IPS-18c (cell line): ENCODE measurements around the gene SPATA46.
"Not testable (repeated sequence)": the region's sequence is repeated elsewhere in the genome, so short reads cannot be mapped to it uniquely, and the experiment has no call there.

Experiments
- H3K4me3 ChIP-seq: 2 replicates; pipeline ENCODE4 v1.7.0; 2013; ENCODE audit warnings: low read depth, mild to moderate bottlenecking, low read length, moderate library complexity; ENCODE audit not compliant: insufficient read depth
- H3K9me3 ChIP-seq: one replicate; pipeline ENCODE4 v1.6.1; 2013; ENCODE audit warnings: mild to moderate bottlenecking, low read length, moderate library complexity; ENCODE audit not compliant: control insufficient read depth, insufficient read depth

SPATA46 gene, protein sequence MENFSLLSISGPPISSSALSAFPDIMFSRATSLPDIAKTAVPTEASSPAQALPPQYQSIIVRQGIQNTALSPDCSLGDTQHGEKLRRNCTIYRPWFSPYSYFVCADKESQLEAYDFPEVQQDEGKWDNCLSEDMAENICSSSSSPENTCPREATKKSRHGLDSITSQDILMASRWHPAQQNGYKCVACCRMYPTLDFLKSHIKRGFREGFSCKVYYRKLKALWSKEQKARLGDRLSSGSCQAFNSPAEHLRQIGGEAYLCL

DNA sequence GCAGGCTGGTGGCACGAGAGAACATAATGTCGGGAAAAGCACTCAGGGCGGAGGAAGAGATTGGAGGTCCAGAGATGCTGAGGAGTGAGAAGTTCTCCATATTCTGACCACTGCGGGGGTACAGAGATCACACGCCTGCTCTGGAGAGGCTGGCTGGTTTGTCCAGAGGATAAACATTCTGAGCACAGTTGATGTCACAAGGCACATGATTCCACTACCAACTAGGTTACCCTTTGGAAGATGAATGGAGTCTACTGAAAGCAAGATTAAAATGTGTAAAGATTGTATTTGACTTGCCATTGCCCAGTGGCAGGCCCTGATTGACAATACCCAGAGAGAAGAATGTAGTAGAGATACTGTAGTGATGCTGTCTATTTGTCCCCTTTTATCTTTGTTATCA lies at the start of gene SPATA46:
TSS of gene SPATA46 (minus strand) at position 164 of the 400 bp plus-strand sequence. CDS start at position 100, 64 bp downstream.
- H3K4me3 ChIP-seq, result no peak within 1 kb of the TSS
- H3K9me3 ChIP-seq, result no peaks in the 10 kb centered on the region

DNA sequence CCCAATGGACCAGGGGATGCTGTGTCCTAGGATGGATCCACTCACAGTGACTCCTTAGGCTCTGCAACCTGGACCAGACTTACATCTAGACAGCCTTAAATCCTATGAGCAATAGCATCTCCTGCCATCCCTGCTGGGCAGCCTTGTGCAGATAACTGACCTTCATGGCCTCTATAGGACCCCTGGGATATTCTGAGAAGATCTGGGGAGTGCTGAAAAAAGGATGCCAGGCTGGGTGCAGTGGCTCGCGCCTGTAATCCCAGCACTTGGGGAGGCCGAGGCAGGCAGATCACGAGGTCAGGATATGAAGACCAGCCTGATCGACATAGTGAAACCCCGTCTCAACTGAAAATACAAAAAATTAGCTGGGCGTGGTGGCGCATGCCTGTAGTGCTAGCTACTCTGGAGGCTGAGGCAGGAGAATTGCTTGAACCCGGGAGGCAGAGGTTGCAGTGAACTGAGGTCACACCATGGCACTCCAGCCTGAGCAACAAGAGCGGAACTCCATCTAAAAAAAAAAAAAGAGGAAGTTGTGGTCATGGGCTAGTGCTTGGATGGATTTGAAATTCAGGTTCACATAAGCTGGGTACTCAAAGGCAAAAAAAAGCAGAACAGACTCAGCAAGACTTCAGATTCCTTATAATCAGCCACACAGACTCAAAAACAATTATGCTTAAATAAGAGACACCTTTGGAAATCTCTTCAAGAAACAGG lies 46.2 kb upstream of the SPATA46 start:
- Histone ChIP-seq H3K9me3 (no peaks in the 10 kb centered on the region), H3K4me3 (no peak overlapping the region)

DNA sequence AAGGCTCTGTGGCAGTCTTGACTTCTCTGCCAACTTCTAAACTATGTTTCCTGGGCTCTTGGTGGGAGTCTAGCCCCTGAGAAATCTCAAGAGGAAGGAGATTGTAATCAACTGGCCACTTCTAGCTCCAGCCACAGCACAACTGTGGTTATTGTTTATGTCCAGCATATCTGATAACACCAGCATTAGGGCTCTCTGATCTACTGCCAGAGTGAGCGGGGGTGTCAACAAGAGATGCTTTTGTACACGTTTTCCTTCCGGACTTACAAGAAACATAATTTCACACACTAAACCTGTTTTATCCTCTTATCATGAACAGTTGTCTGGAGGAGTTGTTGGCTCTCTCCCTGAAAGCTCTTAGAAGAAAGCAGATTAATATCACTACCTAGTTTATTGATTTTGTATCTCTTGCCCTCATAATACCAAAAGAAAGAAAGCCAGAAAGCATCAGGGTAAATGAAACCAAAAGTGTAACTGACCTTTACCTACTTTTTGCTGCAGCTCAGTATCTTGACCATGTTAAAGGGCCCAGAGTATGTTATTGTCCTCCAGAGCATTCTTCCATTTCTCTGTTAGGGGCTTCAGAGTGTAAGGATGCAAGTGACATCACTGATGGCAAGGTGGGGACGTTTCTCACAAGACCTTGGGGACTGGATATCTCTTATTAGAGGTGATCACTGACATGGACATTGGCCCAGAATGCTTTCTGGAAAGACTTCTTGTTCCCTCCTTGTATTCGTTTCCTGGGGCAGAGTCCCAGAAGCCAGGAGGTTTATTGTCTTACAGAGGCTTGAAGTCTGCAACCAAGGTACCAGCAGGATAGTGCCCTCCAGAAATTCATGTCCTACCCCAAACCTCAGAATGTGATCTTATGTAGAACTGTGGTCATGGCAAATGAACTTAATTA lies 44.9 kb upstream of the SPATA46 start:
- H3K4me3 ChIP-seq, result no peak overlapping the region
- no peaks in the 10 kb centered on the region for H3K9me3 ChIP-seq

DNA sequence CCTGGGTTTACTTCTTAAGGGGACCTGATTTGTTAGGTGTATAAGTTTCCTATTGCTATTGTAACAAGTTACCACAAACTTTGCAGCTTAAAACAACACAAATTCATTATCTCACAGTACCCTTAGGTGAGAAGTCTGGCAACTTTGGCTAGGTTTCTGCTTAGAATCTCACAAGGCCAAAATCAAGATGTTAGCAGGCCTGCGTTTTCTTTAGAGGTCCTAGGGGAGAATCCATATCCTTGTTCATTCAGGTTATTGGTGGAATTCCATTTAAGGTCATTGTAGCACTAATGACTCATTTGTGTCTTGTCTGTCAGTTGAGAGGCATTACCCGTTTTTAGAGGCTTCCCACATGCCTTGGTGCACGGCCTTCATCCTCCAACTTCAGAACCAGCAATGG lies 43.5 kb upstream of the SPATA46 start:
- Histone ChIP-seq H3K9me3 (no peaks in the 10 kb centered on the region), H3K4me3 (no peak overlapping the region)

DNA sequence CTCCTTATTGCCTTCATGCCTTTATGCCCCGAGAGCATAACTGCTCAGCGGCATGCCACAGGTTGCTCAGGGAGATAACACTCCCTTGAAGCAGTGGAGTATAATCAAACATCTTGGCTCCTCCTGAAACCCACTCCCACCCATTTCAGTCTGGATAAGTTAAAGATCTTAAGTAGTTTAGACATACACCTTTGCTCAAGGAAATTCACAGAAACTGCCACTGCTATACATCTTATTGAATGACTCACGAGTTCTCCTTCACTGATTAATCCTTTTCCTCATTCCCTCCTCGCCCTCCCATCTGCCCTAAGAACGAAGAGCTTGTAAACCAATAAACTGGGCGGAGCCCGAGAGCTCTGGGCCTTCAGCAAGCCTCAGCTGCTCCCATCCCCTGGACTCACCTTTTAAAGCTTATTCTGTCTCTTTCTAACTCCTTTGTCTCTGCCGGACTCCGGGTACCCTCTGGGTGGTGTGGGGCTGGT lies 42.8 kb upstream of the SPATA46 start:
- not testable (repeated sequence) for H3K4me3 ChIP-seq, H3K9me3 ChIP-seq

DNA sequence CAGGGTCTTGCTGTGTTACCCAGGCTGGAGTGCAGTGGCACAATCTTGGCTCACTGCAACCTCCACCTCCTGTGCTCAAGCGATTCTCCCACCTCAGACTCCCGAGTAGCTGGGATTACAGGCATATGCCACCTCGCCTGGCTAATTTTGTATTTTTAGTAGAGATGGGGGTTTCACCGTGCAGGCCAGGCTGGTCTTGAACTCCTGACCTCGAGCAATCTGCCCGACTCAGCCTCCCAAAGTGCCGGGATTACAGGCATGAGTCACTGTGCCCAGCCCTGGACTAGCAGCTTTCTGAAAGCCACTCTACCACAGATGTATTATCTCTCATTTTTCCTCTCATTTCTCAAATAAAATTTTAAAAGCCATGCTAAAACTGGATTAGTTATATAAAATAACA lies 41.9 kb upstream of the SPATA46 start:
- not testable (repeated sequence) for H3K4me3 ChIP-seq, H3K9me3 ChIP-seq

DNA sequence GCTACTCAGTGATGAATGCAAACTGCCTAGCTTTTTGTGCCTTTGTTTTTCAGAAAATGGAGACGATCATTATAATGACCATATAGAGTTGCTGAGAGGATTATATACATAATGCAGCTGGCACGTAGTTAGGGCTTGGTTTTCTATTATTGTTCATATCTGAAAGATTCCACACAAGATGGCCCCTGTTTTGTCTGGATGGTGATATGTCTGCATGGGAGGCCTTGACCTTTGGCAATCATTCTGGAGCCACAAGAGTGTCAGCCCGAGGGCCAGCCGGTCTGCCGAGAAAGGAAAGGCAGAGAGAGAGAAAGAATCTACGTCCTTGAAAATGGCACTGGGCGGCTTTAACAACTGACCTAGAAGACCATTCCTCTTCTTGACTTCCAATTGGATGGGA lies 41.0 kb upstream of the SPATA46 start:
- Histone ChIP-seq H3K4me3 (no peak overlapping the region), H3K9me3 (no peaks in the 10 kb centered on the region)

DNA sequence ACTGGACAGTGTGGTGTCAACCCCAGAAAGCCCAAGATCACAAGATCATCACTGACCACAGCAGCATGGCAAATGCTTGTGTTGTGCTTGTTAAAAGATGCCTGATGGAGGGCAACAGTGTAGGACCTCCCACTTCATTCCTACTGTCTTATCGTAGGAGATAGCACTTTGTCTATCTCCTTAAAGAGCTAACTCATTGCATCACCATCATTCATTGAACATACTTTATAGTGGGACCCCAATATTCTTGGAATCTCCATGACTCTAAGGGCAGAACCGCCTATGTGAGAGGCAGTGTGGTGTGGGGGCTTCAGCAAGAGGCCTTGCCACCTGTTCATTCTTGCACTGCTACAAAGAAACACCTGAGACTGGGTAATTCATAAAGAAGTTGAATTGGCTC lies 40.3 kb upstream of the SPATA46 start:
- Histone ChIP-seq H3K4me3 (no peak overlapping the region), H3K9me3 (no peaks in the 10 kb centered on the region)

DNA sequence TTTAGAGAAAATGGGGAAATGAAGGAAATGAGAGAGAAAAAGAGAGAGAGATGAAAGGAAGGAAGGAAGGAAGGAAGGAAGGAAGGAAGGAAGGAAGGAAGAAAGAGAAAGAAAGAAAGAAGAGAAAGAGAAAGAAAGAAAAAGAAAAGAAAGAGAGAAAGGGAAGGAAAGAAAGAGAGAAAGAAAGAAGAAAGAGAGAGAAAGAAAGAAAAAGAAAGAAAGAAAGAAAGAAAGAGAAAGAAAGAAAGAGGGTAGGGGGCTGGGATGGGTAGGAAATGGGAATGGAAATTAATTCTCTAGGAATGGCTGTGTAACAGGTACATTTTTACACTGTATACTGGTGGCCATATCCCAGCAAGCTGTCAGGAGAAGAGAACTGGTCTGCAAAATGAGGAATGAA lies 39.6 kb upstream of the SPATA46 start:
- H3K4me3 ChIP-seq, result no peak overlapping the region
- no peaks in the 10 kb centered on the region for H3K9me3 ChIP-seq

DNA sequence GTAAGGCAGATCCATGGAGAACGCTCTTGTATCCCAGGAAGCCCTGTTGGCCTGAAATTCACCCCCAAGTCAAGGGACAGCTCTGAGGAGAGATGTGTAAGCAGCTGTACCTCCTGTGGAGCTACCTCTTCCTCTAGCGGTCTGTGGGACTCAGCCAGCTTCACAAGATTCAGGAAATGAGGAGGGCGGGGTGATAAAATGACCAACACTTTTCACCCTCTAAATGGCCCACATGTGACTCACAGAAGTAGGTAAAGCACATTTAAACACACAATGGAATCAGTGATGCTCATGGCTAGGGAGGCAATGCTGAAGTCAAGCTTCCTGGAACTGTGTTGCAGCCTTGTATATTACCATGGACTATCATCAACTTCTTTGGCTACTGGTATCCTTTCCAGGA lies 35.3 kb upstream of the SPATA46 start, which contains the start of gene SH2D1B:
TSS of gene SH2D1B (minus strand) at position 135 of the 400 bp plus-strand sequence. CDS start at position 15, 120 bp downstream.
- Histone ChIP-seq H3K9me3 (no peaks in the 10 kb centered on the region), H3K4me3 (no peak within 1 kb of the TSS)

DNA sequence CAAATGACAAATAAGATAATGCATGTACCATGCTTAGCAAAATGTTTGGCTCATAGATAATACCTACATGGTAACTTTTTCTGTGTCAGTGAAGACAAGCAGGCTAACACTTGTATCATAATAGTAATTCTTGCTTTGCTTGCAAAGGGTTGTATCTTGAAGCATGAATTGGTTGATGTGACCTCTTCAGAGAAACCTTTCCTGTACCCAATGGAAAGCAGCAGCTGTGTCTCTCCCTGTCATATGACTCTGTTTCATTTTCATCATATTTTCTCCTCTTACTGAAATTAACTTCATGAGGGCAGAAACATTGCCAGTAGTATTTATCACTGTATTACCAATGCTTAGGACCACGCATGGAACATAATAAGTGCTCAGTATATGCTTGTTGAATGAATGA lies 30.9 kb upstream of the SPATA46 start:
- H3K4me3 ChIP-seq, result no peak overlapping the region

DNA sequence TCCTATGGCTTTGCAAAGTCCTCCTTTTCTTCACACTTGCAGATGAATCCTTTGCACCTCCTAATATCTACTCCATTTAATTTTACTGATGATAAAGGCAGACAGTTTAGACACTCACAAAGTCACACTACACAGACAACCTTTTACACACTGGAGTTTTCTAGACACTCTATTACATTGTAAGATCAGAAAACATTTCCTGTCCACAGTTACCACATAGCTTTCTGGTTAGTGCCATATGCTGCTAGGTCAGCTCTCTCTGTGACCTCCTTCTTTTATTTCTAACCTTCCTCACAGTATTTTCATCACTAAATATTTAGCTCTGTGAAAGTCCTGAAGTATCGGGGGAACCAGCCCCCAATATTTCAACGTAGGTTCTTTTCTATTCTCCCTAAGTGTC lies 30.2 kb upstream of the SPATA46 start:
- Histone ChIP-seq H3K9me3 (no peaks in the 10 kb centered on the region), H3K4me3 (no peak overlapping the region)

More for the DNA sequence above, 30.9 kb upstream of the SPATA46 start:
- no peaks in the 10 kb centered on the region for H3K9me3 ChIP-seq

DNA sequence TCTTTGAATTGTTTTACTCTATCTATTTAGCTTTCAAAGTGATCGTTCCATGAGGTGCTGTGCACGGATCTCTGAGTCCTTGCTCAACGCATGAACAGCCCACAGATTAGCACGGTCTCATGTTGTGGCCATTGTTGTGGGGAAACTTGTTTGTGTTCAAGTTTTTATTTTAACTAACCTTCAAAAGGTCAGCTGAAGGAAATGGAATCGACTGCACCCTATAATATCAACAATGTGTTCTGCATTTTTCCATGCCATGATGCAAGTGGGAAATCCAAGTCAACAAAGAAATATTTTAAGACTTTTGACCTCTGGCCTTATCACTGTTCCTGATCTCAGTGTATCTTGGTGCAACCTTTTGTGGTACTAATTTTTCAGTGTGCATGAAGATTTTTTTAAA lies 29.1 kb upstream of the SPATA46 start:
- H3K4me3 ChIP-seq, result no peak overlapping the region

DNA sequence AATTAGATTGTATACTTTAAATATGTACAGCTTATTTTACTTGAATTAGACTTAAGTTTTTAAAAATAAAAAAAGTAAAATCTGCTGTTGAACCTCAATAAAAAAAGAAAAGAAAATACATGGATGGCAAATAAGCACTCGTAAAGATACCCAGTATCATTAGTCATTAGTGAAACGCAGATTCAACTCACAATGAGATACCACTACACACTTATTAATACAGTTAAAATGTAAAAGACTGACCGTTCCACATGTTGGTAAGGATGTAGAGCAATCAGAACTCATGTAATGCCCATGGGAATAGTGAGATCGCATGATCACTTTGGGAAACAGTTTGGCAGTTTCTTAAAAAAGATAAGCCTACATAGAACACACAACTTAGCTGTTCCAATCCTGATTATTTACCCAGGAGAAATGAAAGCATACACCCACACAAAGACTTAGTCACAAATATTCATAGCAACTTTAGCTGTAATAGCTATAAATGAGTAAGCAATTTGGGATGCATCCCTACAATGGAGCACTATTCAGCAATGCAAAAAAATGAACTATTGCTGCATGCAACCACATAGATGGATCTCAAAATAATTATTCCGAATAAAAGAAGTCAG lies 28.0 kb upstream of the SPATA46 start:
- Histone ChIP-seq H3K4me3 (no peak overlapping the region), H3K9me3 (no peaks in the 10 kb centered on the region)

More for the DNA sequence above, 29.1 kb upstream of the SPATA46 start:
- no peaks in the 10 kb centered on the region for H3K9me3 ChIP-seq

DNA sequence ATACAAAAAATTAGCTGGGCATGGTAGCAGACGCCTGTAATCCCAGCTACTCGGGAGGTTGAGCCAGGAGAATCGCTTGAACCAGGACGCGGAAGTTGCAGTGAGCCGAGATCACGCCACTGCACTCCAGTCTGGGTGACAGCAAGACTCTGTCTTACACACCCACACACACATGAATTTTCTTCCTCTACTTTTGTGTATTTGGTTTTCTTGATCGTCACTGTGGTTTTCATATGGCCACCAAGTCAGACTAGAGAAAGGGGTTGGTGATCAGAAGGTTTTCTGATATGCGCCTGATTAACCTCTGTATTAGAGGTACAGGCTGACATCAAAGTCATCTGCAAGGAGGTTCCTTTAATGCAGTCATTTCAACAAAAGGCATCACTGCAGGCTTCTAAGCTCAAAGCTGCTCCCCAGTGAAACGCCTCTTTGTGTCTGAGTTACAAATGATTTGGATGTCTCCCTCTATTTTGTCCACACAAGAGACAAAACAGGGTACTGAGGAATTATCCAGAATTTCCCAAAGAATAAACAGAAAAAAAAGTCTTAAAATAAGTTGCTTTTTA lies 24.2 kb upstream of the SPATA46 start:
- H3K9me3 ChIP-seq, result no peaks in the 10 kb centered on the region
- no peak overlapping the region for H3K4me3 ChIP-seq

DNA sequence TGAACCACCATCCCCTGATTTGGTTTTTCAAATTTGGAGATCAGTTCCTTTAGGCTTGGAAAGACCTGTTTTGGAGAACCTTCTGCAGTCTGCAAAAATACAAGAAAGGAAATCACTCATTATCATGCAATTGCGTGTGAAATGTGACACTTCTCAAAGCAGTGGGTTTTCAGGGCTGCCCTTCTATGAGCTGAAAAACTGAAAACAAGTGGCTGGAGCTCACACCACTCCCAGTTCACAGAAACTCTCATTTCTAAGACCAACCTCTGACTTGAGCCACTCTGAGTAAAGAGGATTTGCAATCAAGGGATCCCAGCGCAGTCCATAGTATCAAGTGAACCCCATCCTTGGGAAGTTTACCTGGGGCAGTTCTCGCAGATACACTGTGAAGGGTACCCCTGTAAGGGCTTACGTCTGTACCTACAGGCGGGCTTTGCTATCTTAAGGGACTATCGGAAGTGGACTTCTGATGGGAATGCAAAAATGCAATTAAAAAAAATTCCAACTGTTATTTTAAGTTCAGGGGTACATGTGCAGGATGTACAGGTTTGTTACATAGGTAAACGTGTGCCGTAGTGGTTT lies 22.4 kb upstream of the SPATA46 start:
- H3K4me3 ChIP-seq, result no peak overlapping the region

More for the DNA sequence above, 22.4 kb upstream of the SPATA46 start:
- H3K9me3 ChIP-seq, result no peaks in the 10 kb centered on the region
